Suppressor macrophage treated with lipopolysaccharide for 1 hour (primary cell): ENCODE results near the gene GOLT1A.

ENCODE experiments used
- DNase-seq, 3 donors: peaks; one replicate each; pipeline ENCODE4 v3.0.0-alpha.2; 2020 to 2022

GOLT1A gene

GRCh38 chr1:204190212-204191211, 23.3 kb downstream of the GOLT1A start:
- DNase-seq, result peak; percentile 70 to 83 (median 83)

DNA sequence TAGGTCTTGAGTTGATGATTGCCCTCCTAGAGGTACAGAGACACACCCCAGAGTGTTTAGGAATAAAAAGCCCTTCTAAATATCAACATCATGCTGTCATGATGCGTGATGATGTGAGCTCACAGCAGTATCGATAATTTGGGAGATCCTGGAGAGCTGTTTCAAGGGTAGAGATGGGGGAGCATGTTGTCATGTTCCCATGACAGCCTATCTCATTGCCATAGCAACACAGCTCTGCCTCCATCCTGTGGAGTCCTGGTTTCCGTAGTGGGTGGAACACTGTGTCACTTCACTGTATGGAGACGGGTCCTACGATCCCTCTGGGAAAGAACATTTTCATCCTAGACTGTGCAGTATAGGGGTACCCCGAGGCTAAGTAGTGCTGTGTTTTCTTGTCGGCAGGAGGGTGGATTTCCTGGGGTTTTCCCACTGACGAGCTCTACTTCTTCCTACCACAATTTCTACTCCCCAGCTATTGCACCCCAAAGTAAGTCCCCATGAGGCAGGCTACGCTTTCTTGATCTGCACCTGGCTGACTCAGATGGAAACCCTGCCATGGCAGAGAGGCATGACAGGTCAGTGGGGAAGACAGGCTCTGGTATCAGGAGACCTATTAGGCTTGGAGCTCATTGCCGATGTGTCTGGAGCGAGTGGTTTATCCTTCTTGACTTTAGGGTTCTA, 24.7 kb downstream of the GOLT1A start:
- DNase-seq, result peak; percentile 28 to 45 (median 36)

- no peak for DNase-seq
Measured at GRCh38 chr1:204186597-204186996, 27.2 kb downstream of the GOLT1A start.

DNA sequence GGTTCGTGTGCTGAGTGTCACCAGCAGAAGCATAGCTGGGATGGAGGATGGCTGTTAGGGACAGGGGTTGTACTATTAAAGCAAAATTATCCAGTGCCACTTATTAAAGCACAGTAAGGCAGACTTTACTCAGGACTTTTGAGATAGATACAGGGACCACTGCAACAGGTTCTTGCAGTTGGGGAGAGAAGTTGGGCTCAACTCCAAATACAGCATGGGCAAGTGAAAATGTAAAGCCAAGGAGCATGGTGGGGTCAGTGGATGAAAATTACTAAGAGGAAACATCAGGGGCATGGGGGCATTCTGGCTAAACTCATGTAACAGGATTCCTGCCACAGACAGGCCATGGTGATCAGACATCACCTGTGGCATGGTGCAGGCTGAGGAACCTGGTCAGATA, 32.7 kb downstream of the GOLT1A start:
- no peak for DNase-seq

DNA sequence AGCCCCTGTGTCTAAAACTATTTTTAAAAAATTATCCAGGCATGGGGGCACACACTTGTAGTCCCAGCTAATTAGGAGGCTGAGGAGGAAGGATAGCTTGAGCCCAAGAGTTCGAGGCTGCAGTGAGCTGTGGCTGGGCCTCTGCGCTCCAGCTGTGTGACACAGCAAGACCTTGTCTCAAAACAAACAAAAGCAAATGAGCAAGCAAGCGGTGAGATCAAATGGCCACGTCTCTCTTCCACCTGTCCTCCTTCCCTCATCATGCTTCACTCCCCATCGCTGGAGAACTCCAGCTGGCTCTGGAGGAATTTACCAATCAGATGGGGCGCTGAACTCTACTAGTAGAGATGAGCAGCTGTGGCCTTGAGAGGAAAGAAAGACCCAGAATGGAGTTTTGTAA, 33.7 kb downstream of the GOLT1A start:
- no peak for DNase-seq

- no peak for DNase-seq
Measured at GRCh38 chr1:204178487-204179281, 35.1 kb downstream of the GOLT1A start.

GRCh38 chr1:204177133-204177532, 36.7 kb downstream of the GOLT1A start:
- DNase-seq, result peak in 2 of 3 donors; percentile 20 to 31

GRCh38 chr1:204176049-204176448, 37.7 kb downstream of the GOLT1A start:
- no peak for DNase-seq

DNA sequence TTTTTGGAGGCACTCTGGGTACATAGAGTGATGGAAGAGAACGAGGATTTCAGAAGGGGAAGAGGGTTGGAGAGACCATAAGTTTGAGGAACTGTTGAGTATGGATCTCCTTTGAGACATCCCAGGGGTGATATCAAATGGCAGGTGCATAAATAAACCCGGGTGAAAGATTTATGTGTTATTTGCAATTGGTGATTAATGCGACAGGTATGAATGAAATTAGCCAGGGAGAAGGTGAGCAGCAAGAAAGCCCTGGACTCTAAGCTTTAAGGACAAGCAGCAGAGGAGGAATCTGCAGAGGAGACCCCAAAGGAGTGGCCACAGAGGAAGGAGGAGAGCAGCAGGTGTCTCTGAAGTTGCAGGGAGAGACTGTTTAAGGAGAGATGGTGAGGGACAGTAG, 38.8 kb downstream of the GOLT1A start:
- DNase-seq, result no peak

- DNase-seq, result no peak
Measured at GRCh38 chr1:204172404-204173029, 41.3 kb downstream of the GOLT1A start.

DNA sequence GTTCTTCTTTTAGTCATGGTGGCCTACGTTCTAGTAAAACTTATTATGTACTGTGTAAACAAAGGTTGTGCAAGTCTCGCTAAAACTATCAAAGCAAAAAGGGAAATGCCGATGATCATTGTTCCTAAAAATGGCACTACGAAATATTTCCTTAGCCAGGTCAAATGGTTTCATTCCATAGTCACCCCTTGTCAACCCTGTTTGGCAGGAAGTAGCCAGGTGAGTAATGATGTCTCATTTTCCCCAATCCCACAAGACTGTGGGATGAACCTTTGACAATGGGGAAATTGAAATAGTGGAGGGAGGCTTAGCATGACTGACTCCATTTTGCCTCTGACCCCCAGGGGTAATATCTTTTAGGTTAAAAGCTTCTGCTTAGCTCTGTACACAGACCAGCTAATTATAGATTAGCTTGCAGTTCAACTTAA, 42.0 kb downstream of the GOLT1A start:
- DNase-seq, result peak; percentile 59 to 79 (median 77)

DNA sequence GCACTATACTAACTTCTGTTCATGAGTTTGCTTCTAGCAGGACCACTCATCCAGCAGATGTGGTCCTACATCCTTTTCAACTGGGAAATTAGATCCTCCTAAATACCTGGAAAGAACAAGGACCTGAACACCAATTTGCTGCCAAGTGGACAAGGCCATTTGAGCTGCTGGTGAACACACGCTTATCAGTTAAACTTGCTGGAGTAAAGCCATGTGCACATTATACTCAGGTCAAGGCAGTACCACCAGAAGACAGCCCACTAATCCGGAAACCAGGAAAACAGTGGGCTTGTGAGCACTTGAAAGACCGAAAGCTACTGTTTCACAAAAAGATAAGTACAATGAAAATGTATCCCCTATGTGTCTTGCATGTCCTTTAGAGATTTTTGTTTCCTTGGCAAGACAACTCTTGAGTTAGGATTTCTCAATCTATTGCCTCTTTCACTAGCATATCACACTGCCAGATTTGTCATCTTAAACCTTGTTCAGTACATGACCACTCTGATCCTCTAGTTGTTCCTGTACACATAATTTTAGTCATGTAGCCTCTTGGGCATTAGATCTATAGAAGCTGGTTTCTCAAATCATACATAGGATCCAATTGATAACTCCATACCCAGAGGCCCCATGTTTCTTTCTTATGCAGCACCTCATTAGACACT, 43.2 kb downstream of the GOLT1A start:
- DNase-seq, result no peak

DNA sequence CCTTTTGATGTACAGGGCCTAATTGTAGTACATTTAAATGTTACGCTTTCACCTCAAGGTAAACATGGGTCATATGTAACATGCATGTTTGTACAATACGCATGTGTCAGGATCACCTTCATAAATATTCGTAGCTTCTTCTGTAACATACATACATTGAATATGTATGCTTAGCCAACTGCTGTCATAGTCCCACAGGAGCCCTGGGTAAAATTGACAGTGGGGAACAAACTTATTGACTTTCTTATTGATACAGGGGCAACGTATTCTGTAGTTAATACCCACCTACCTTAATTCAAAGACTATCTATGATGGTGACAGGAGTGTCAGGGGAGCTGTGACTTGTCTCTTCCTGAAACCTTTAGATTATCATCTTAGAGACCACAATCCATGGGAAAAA, 43.9 kb downstream of the GOLT1A start:
- DNase-seq, result no peak

DNA sequence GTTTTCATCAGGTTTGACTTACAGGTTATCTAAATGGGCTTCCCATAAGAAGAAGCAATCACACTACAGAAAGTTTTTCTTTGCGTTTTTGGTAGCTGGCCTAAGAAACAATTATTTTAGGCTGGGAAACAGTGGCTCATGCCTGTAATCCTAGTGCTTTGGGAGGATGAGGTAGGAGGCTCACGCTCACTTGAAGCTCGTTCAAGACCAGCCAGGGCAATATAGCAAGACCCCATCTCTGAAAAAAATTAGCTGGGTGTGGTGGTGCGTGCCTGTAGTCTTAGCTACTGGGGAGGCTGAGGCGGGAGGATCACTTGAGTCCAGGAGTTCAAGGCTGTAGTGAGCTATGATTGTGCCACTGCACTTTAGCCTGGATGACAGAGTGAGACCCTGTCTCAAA, 46.1 kb downstream of the GOLT1A start:
- DNase-seq, result no peak

DNA sequence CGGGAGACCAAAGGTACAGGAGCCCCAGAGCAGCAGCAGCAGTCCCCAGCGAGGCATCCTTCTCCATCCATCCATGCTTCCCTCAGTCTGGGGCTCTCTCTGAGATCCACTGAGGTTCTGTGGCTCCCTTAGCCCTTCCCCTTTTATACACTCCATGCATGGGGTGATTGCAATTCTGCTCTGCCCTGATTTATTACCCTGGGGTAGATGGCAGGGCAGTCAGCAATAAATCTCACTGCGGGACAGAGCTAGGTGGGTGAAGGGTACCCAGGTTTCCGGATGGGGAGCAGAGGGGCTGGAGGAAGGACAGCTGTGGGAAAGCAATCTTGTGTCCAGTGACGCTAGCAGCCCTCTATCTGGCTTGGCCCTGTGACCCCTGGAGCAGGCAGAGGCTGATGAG, 47.6 kb downstream of the GOLT1A start, which contains the start of gene REN:
Gene REN, minus strand, starts transcription at position 119 of the 400 bp plus-strand sequence. Its CDS starts 44 bp downstream, at position 75.
- DNase-seq, result no peak

GRCh38 chr1:204162494-204163074, 51.2 kb downstream of the GOLT1A start:
- DNase-seq, result peak; percentile 78 to 83 (median 81)

DNA sequence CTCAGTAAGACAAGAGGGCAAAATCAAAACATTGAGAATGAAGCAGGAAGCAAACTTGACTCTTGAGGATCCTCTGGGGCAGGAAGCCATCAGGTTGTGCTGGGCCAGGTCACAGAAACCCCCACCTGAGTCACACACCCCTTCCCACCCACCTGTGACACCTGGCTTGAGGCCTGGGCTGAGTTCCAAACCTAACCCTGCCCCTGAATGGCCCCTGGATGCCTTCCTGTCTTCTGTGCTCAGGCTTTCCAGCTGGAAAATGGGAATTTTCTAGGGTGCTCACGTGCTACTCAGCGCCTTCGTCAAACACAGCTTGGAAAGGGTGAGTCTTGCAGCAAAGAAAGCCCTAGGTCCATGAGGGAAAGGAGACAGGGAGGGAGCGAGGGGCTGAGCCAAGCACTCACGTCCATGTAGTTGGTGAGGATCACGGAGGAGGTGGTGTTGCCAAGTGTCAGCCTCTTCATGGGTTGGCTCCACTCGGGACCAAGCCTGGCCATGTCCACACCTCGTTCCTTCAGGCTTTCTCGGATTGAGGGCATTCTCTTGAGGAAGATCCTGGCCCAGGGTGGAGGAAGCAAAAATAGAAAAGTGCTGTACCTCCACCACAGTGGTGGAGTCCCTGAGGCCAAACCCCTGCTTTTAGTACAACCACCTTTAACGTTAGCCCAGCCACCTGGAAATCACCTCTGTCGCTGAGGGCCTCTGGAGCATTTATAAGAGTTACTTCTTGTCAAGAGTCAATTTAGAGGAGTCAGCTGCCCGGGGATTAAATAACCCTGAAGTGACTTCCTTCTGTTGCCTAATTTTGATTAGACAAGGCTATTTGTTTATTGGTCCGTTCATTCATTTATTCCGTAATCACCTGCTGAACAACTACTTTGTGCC, 51.9 kb downstream of the GOLT1A start:
- no peak for DNase-seq

- DNase-seq, result peak; percentile 22 to 61 (median 56)
Measured at GRCh38 chr1:204157962-204158361, 55.8 kb downstream of the GOLT1A start.

GRCh38 chr1:204155881-204156280, 57.9 kb downstream of the GOLT1A start:
- no peak for DNase-seq

DNA sequence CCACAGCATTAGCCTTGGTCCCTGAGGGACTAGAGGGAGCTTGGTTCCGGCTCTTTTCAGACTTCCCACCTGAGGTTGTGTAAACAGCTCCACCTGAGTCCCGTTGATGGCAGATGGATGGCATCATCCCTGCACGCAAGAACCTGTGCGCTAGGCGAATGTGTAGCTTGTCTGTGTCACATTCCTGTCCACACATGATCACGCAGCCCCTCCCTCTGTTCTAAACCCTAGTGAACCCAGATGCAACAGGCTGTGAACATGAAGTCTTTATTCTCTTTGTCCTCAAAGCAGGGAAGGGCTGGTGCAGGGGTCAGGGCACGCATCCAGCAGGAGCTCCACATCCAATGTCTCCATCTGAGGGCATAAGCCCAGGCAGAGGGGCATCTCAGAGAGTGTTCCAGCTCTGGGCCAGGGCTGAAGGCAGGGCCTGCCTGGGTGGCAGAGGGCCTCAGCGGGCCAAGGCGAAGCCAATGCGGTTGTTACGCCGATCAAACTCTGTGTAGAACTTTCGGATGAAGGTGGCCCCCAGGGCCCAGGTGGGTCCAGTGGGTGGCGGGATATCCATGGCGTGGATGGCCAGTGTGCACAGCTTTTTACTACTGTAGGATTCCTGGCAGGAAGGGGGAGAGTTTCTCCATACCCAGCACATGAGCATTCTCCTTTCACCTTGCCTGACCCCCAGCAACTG, 59.1 kb downstream of the GOLT1A start:
- DNase-seq, result no peak
